ENCODE data around the gene VEPH1. TPM values are rescaled to one million over a fixed set of nuclear protein-coding genes. Genes with fewer than 3 reads are reported as not detected.

Gene VEPH1
- total RNA-seq, 1 donor from 2014 or later: 0.78 TPM

- no peak for DNase-seq (ENCODE audit: low spot score)
- intact Hi-C loops (cut with DNase I): no loop called here
Measured at GRCh38 chr3:157290766-157291165, 212.4 kb downstream of the VEPH1 start.

- intact Hi-C loops (cut with DNase I): no loop called here
- no peak for DNase-seq (ENCODE audit: low spot score)
Measured at GRCh38 chr3:157285966-157286365, 217.2 kb downstream of the VEPH1 start.

DNA sequence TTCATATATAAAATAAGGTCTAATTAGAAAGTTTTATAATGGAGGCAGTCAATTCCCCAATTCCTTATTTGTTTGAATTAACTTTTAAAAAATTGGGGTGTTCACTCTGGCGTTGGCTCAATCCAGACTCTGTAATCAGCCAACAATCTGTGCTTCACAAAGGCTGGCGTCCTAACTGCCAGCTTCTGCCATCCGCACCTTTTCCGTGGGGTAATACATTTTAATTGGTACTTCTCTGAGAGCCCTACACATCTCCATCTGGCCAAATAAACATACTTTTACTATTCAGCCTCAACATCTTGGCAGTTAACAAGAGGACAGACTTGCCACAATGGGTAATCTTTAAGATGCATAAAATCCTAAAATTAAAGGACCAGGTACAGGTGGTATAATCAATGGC, 218.1 kb downstream of the VEPH1 start:
- intact Hi-C loops (cut with DNase I): no loop called here
- DNase-seq (ENCODE audit: low spot score): no peak

DNA sequence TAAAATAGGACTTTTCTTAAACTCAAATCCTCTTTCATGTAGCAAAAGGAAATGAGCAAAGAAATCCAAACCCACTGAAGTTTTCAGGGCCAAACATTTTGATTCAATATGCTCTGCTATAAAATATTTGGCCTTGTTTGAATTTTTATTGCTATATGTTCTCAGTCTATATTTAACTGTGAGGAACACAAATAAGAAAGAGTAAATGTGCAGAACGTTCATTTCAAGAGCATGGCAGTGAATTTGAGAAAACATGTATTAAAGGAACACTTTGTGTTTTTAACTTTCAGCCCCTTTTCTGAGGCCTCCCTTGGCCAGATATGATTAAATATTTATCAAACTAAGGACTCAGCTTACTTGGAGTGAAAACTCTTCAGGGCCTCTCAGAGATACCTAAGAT, 218.5 kb downstream of the VEPH1 start:
- intact Hi-C loops (cut with DNase I): no loop called here
- no peak for DNase-seq (ENCODE audit: low spot score)

- intact Hi-C loops (cut with DNase I): no loop called here
- no peak for DNase-seq (ENCODE audit: low spot score)
Measured at GRCh38 chr3:157282261-157283191, 220.7 kb downstream of the VEPH1 start.

GRCh38 chr3:157280786-157281185, 222.4 kb downstream of the VEPH1 start:
- intact Hi-C loops (cut with DNase I): no loop called here
- no peak for DNase-seq (ENCODE audit: low spot score)

DNA sequence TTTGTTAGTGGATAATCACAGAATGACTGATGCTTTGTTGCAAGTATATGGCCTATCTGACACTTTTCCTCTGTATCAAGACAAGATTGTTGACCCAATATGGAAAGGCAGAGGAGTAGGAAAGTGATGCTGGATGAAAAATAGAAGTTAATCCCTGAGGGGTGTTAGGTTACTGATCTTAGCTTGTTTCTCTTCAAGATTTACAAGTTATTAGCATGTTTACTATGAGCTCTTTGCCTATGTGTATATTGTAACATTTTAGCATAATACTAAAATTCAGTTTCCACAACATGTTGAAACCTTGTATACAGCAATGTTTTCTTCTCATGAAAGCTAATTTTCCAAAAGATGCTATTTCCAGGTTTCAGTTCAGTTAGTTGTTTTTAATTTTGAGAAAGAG, 222.9 kb downstream of the VEPH1 start:
- intact Hi-C loops (cut with DNase I): no loop called here
- no peak for DNase-seq (ENCODE audit: low spot score)

DNA sequence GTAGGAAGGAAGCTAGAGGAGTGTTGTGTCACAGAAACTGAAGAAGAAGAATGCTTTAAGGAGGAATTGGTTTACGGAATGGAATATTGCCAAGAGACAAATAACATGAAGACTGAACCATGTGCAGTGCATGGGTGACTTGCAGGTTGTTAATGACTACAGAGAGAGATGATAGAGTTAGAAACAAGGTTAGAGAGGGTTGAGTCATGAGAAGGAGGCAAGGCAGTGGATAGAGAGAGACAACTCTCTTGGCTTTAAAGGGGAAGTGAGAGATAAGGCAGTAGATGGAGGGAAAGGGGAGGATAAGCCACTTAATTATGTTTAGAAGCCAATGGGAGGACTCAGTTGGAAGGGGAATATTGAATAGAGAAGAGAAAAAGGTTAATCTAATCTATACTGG, 224.0 kb downstream of the VEPH1 start:
- intact Hi-C loops (cut with DNase I): no loop called here
- no peak for DNase-seq (ENCODE audit: low spot score)

DNA sequence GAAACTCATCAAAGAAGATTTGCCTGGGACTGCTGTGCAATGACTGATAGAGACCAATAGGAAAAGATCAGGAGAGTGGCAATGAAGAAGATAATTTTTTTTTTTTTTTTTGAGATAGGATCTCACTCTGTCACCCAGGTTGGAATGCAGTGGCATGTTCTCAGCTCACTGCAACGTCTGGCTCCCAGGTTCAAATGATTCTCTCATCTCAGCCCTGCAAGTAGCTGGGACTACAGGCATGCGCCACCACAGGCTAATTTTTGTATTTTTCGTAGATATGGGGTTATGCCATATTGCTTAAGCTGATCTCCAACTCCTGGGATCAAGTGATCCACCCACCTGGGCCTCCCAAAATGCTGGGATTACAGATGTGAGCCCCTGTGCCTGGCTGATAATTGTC, 226.4 kb downstream of the VEPH1 start:
- DNase-seq (ENCODE audit: low spot score): no peak
- intact Hi-C loops (cut with DNase I): no loop called here

- intact Hi-C loops (cut with DNase I): no loop called here
- no peak for DNase-seq (ENCODE audit: low spot score)
Measured at GRCh38 chr3:157275832-157276231, 227.4 kb downstream of the VEPH1 start.

- intact Hi-C loops (cut with DNase I): no loop called here
- no peak for DNase-seq (ENCODE audit: low spot score)
Measured at GRCh38 chr3:157274644-157275137, 228.5 kb downstream of the VEPH1 start.

DNA sequence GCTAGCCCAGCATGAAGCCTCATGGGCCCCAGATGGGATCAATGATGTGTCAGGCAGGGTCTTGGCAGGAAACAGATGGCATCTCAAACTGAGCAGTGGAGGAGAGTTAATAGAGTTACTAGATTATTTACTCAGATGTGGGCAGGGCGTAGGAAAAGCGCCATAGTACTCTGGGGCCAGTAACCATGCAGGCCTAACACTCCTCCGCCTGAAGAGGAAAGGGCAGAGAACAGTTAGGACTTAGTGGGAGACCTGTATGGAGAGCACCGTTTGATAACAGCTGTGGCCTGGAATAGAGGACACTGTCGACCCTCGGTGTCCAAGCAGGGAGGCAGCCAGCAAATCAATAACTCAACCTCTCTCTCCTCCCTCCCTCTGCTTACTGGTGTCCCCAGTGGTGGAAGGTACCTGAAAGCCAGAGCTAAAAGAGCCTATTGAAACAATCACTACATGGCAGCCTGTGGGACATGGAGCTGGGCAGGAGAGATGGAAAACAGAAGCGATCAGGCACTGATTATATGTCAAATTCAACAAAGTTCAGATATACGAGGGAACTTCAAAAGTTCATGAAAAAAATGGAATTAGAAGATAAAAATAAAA, 231.8 kb downstream of the VEPH1 start:
- intact Hi-C loops (cut with DNase I): no loop called here
- DNase-seq (ENCODE audit: low spot score): no peak

- DNase-seq (ENCODE audit: low spot score): no peak
- intact Hi-C loops (cut with DNase I): no loop called here
Measured at GRCh38 chr3:157268026-157268425, 235.2 kb downstream of the VEPH1 start.

DNA sequence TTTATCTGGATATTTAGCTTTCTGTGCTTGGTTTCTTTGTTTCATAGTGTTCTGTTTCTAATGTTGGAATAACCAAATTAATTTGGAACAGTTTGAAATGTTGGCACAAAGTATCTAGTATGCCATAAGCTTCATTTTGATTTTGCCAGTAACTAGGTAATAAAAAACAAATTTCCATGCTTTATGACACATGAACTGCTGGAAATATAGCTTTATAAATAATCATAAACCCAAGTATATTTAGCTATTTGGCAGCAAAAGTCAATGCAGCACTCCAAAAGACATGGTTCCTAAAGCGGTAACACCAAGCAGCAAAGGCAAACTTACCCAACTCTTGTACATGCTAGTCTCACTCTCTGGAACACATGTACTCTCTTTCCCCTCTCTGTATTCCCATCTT, 237.3 kb downstream of the VEPH1 start:
- intact Hi-C loops (cut with DNase I): no loop called here
- DNase-seq (ENCODE audit: low spot score): no peak

- intact Hi-C loops (cut with DNase I): no loop called here
- DNase-seq (ENCODE audit: low spot score): no peak
Measured at GRCh38 chr3:157263027-157263426, 240.2 kb downstream of the VEPH1 start.

- DNase-seq (ENCODE audit: low spot score): no peak
- intact Hi-C loops (cut with DNase I): no loop called here
Measured at GRCh38 chr3:157261000-157261399, 242.2 kb downstream of the VEPH1 start.

GRCh38 chr3:157259825-157260224, 243.4 kb downstream of the VEPH1 start:
- intact Hi-C loops (cut with DNase I): no loop called here
- no peak for DNase-seq (ENCODE audit: low spot score)

- DNase-seq (ENCODE audit: low spot score): no peak
- intact Hi-C loops (cut with DNase I): no loop called here
Measured at GRCh38 chr3:157257101-157257500, 246.1 kb downstream of the VEPH1 start.

- DNase-seq (ENCODE audit: low spot score): no peak
- intact Hi-C loops (cut with DNase I): no loop called here
Measured at GRCh38 chr3:157255797-157256196, 247.4 kb downstream of the VEPH1 start.

DNA sequence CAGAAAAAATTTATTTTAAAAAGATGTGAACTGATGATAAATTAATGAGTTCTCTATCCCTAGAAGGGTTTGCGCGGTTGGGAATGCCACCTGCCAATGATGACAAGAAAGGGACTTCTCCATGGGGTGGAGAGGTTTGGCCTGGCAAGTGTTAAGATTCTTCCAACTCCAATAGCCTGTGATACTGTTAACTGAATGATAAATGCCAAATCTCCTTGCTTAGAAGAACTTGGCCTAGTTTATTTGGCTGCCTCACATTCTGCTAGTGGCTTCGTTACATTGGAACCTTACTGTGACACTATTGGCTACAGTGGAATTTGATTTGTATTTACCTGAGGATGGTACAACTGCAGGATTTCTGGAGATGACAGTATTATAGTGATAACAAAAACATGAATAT, 251.5 kb downstream of the VEPH1 start:
- intact Hi-C loops (cut with DNase I): no loop called here
- no peak for DNase-seq (ENCODE audit: low spot score)

DNA sequence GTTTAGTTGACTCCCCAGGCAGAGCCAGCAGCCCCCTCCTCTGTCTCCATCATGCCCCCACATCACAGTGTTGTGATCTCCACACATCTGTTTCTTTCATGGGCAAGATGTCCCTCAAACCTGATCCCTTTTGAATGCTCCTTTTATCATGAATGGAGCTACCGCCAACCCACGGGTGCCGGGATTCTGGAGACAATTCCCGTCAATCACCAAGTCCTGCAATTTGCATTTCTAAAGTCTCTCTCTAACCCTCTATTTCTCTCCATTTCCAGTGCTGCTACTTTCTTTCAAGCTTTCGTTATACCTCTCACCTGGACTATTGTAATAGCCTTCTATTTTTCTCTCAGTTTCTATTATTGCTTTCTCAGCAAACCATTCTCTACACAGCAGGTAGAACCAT, 253.6 kb downstream of the VEPH1 start:
- DNase-seq (ENCODE audit: low spot score): no peak
- intact Hi-C loops (cut with DNase I): loop anchor here (10.0 kb wide), 1 partner anchor 85 kb away; the partner anchor contains the start of gene CCNL1
